Neural cell (in vitro differentiated cells): ENCODE measurements around the gene CASKIN2. TPM values are rescaled to one million over a fixed set of nuclear protein-coding genes. Genes with fewer than 3 reads are reported as not detected.

Experiments
- H2AFZ ChIP-seq: fragments of 200-600, 300-800 bp; sonication (generic), shearing (Covaris generic); 2 replicates; pipeline ENCODE4 v1.6.0; 2014; ENCODE audit warnings: low read depth, mild to moderate bottlenecking, antibody characterized with exemption, low read length, moderate library complexity
- H3F3A ChIP-seq: fragments of 200-600 bp; shearing (Covaris generic); 2 replicates; pipeline ENCODE4 v1.6.1; 2016; ENCODE audit warnings: mild to moderate bottlenecking, moderate library complexity, mixed read lengths, antibody characterized with exemption, low read length; ENCODE audit not compliant: insufficient read depth, poor library complexity, severe bottlenecking
- H3K27ac ChIP-seq: fragments of 200-600, 300-800 bp; sonication (generic), shearing (Covaris generic); 2 replicates; pipeline ENCODE4 v1.5.1; 2014; ENCODE audit warnings: mild to moderate bottlenecking, low read length, moderate library complexity
- H3K27me3 ChIP-seq: fragments of 300-800, 200-600 bp; sonication (generic), shearing (Covaris generic); 2 replicates; pipeline ENCODE4 v1.6.0; 2014; ENCODE audit warnings: mild to moderate bottlenecking, low read depth, low read length, moderate library complexity; ENCODE audit not compliant: insufficient read depth
- H3K36me3 ChIP-seq: fragments of 300-800, 200-600 bp; sonication (generic), shearing (Covaris generic); 2 replicates; pipeline ENCODE4 v1.5.1; 2014; ENCODE audit warnings: mild to moderate bottlenecking, antibody characterized with exemption, low read length, moderate library complexity; ENCODE audit not compliant: insufficient read depth
- H3K4me2 ChIP-seq: fragments of 300-800, 200-600 bp; sonication (generic), shearing (Covaris generic); 2 replicates; pipeline ENCODE4 v1.6.0; 2014; ENCODE audit warnings: mild to moderate bottlenecking, low read length
- H3K4me3 ChIP-seq: fragments of 300-800, 200-600 bp; sonication (generic), shearing (Covaris generic); 2 replicates; pipeline ENCODE4 v1.5.1; 2014; ENCODE audit warnings: mild to moderate bottlenecking, low read length, moderate library complexity
- H3K79me2 ChIP-seq: fragments of 200-600 bp; shearing (Covaris generic); replicated peaks from 2 replicates; pipeline ENCODE4 v1.6.0; 2014; ENCODE audit warnings: mild to moderate bottlenecking, low read length, moderate library complexity; ENCODE audit not compliant: insufficient read depth
- H3K9ac ChIP-seq: fragments of 300-800, 200-600 bp; sonication (generic), shearing (Covaris generic); 2 replicates; pipeline ENCODE4 v1.6.1; 2016; ENCODE audit warnings: mild to moderate bottlenecking, low read length, mixed read lengths
- H3K9me2 ChIP-seq: fragments of 200-600 bp; shearing (Covaris generic); 2 replicates; pipeline ENCODE4 v1.6.1; 2016; ENCODE audit warnings: mild to moderate bottlenecking, low read length, mixed read lengths; ENCODE audit not compliant: insufficient read depth
- H3K9me3 ChIP-seq: fragments of 200-600, 300-800 bp; sonication (generic), shearing (Covaris generic); 2 replicates; pipeline ENCODE4 v1.6.1; 2016; ENCODE audit warnings: mild to moderate bottlenecking, mixed run types, low read length, moderate library complexity, mixed read lengths
- H4K20me1 ChIP-seq: fragments of 200-600 bp; shearing (Covaris generic); 2 replicates; pipeline ENCODE4 v1.6.1; 2016; ENCODE audit warnings: mild to moderate bottlenecking, mixed run types; ENCODE audit not compliant: insufficient read depth
- CTCF ChIP-seq: fragments of 450-650 bp; IDR thresholded peaks from 2 replicates; pipeline ENCODE4 v1.5.1; 2014; ENCODE audit warnings: antibody characterized with exemption, mild to moderate bottlenecking, moderate library complexity; ENCODE audit not compliant: poor library complexity, severe bottlenecking
- EP300 ChIP-seq: fragments of 450-650 bp; conservative IDR thresholded peaks from 2 replicates; pipeline ENCODE4 v1.6.1; 2014; ENCODE audit warnings: antibody characterized with exemption, mild to moderate bottlenecking, moderate library complexity; ENCODE audit not compliant: poor library complexity, severe bottlenecking
- EZH2 ChIP-seq: fragments of 200-600, 300-800 bp; shearing (Covaris generic), sonication (generic); IDR thresholded peaks from 2 replicates; pipeline ENCODE4 v1.6.1; 2014; ENCODE audit warnings: antibody characterized with exemption, low read length, borderline replicate concordance, mild to moderate bottlenecking; ENCODE audit not compliant: insufficient read depth, poor library complexity, severe bottlenecking
- MXI1 ChIP-seq: fragments of 450-650 bp; conservative IDR thresholded peaks from 2 replicates; pipeline ENCODE4 v1.6.1; 2014; ENCODE audit warnings: antibody characterized with exemption, mild to moderate bottlenecking; ENCODE audit not compliant: poor library complexity, severe bottlenecking
- POLR2AphosphoS5 ChIP-seq: IDR thresholded peaks from 2 replicates; pipeline ENCODE4 v1.6.1; 2012
- RAD21 ChIP-seq: fragments of 450-650 bp; conservative IDR thresholded peaks from 2 replicates; pipeline ENCODE4 v1.6.1; 2014; ENCODE audit warnings: antibody characterized with exemption, mild to moderate bottlenecking, moderate library complexity
- REST ChIP-seq: IDR thresholded peaks from 2 replicates; pipeline ENCODE4 v1.6.1; 2012; ENCODE audit warnings: borderline replicate concordance
- SMC3 ChIP-seq: fragments of 450-650 bp; conservative IDR thresholded peaks from 2 replicates; pipeline ENCODE4 v1.6.1; 2014; ENCODE audit warnings: antibody characterized with exemption, mild to moderate bottlenecking, moderate library complexity; ENCODE audit not compliant: poor library complexity
- TAF1 ChIP-seq: IDR thresholded peaks from 2 replicates; pipeline ENCODE4 v1.6.1; 2012; ENCODE audit warnings: low read depth
- polyA plus RNA-seq: library from polyadenylated mRNA; depleted of rRNA; stranded (reverse); fragments of >200 nt; gene quantifications from 2 replicates; pipeline ENCODE4 v1.2.3, GENCODE V29; 2014

The CASKIN2 gene
- polyA plus RNA-seq, 1 donor from 2014 or later = 2.8 TPM

GRCh38 chr17:75557075-75557851, 41.9 kb upstream of the CASKIN2 start:
- Histone ChIP-seq H3F3A (no peaks in the 10 kb centered on the region), H3K9ac (no peak overlapping the region), H3K9me3 (no peaks in the 10 kb centered on the region), H3K4me2 (no peak overlapping the region), H3K9me2 (no peaks in the 10 kb centered on the region), H3K27ac (no peak overlapping the region), H2AFZ (no peak overlapping the region), H4K20me1 (no peaks in the 10 kb centered on the region), H3K36me3 (no peaks in the 10 kb centered on the region), H3K27me3 (no peaks in the 10 kb centered on the region), H3K4me3 (no peak overlapping the region), H3K79me2 (no peaks in the 10 kb centered on the region)
- TF ChIP-seq TAF1 (no peak), EP300 (no peak), CTCF (no peak), POLR2AphosphoS5 (no peak), MXI1 (no peak), REST (no peak), RAD21 (no peak), EZH2 (no peak), SMC3 (no peak)

- Histone ChIP-seq H3K27me3 (no peaks in the 10 kb centered on the region), H3K9ac (no peak overlapping the region), H3K79me2 (no peaks in the 10 kb centered on the region), H4K20me1 (no peaks in the 10 kb centered on the region), H3K4me3 (no peak overlapping the region), H3F3A (no peaks in the 10 kb centered on the region), H3K36me3 (no peaks in the 10 kb centered on the region), H3K27ac (no peak overlapping the region), H3K9me3 (no peaks in the 10 kb centered on the region), H3K9me2 (no peaks in the 10 kb centered on the region), H3K4me2 (no peak overlapping the region), H2AFZ (no peak overlapping the region)
- TF ChIP-seq EZH2 (no peak), EP300 (no peak), MXI1 (no peak)
Observed at GRCh38 chr17:75555679-75556153, 40.4 kb upstream of the CASKIN2 start.
